Measurements from ENCODE around the gene SLC35B2.

DNA sequence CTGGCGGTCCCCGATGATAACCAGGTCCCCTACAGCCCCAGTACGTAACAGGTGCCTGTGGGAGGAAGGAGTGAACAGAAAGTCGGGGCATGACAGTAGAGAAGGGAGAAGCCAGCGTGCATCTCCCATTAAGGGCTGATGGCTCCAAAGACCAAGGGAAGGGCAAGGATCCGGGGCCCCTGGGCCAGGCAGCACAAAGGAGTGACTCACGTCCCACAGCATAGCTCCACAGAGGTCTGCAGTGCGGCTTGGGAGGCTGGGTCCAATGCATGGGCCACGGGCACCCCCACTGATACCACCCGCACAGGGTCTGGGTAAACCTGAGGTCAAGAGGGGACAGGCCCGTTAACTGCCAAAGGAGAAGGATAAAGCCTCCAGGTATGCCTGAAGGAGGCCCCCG lies 45.5 kb upstream of the SLC35B2 start:
- TF ChIP-seq, protein P1, sequence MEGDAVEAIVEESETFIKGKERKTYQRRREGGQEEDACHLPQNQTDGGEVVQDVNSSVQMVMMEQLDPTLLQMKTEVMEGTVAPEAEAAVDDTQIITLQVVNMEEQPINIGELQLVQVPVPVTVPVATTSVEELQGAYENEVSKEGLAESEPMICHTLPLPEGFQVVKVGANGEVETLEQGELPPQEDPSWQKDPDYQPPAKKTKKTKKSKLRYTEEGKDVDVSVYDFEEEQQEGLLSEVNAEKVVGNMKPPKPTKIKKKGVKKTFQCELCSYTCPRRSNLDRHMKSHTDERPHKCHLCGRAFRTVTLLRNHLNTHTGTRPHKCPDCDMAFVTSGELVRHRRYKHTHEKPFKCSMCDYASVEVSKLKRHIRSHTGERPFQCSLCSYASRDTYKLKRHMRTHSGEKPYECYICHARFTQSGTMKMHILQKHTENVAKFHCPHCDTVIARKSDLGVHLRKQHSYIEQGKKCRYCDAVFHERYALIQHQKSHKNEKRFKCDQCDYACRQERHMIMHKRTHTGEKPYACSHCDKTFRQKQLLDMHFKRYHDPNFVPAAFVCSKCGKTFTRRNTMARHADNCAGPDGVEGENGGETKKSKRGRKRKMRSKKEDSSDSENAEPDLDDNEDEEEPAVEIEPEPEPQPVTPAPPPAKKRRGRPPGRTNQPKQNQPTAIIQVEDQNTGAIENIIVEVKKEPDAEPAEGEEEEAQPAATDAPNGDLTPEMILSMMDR (IDR thresholded peaks at IDR 0.05), result no peak
- TF ChIP-seq POLR2A (IDR thresholded peaks at IDR 0.05), result no peak
